HL-60 (cell line): Measurements from ENCODE around the gene CCNY.

Experiments
- CTCF ChIP-seq: IDR thresholded peaks from one replicate; pipeline ENCODE4 v1.5.1; 2011; ENCODE audit warnings: low read length, control low read depth, inconsistent platforms; ENCODE audit not compliant: insufficient read depth
- POLR2AphosphoS5 ChIP-seq: IDR thresholded peaks from 2 replicates; pipeline ENCODE4 v1.6.1; 2012; ENCODE audit warnings: low read depth
- REST ChIP-seq: IDR thresholded peaks from 2 replicates; pipeline ENCODE4 v1.6.1; 2012; ENCODE audit warnings: low read depth; ENCODE audit not compliant: insufficient replicate concordance
- SPI1 ChIP-seq: IDR thresholded peaks from 2 replicates; pipeline ENCODE4 v1.6.1; 2012; ENCODE audit warnings: low read depth, mild to moderate bottlenecking, borderline replicate concordance

GRCh38 chr10:35502692-35503091, 166.4 kb downstream of the CCNY start:
- TF ChIP-seq CTCF, result no peak
- no peak for TF ChIP-seq POLR2AphosphoS5
- no peak for TF ChIP-seq REST
- no peak for TF ChIP-seq SPI1
